NT2/D1 (cell line): ENCODE results near the gene AKAP13.

Source experiments
- DNase-seq: peaks from one replicate; pipeline ENCODE4 v3.0.0-alpha.2; 2011; ENCODE audit warnings: low read depth, low spot score
- H3K27me3 ChIP-seq: 2 replicates; pipeline ENCODE4 v1.6.0; 2011; ENCODE audit warnings: mild to moderate bottlenecking; ENCODE audit not compliant: insufficient read length, insufficient read depth
- H3K36me3 ChIP-seq: 2 replicates; pipeline ENCODE4 v1.6.1; 2011; ENCODE audit warnings: mild to moderate bottlenecking, low read length, mixed read lengths; ENCODE audit not compliant: insufficient read depth, insufficient read length
- H3K4me1 ChIP-seq: 2 replicates; pipeline ENCODE4 v1.5.1; 2011; ENCODE audit not compliant: insufficient read depth, insufficient read length
- H3K4me3 ChIP-seq: 2 replicates; pipeline ENCODE4 v1.5.1; 2011; ENCODE audit warnings: low read depth; ENCODE audit not compliant: insufficient read length
- H3K9ac ChIP-seq: 2 replicates; pipeline ENCODE4 v1.6.0; 2011; ENCODE audit warnings: low read depth; ENCODE audit not compliant: insufficient read length
- H3K9me3 ChIP-seq: 2 replicates; pipeline ENCODE4 v1.5.1; 2011; ENCODE audit warnings: mild to moderate bottlenecking, low read length; ENCODE audit not compliant: insufficient read depth
- SUZ12 ChIP-seq: IDR thresholded peaks from 2 replicates; pipeline ENCODE4 v1.6.1; 2011; ENCODE audit not compliant: insufficient read length, insufficient read depth; ENCODE audit errors: extremely low read depth
- YY1 ChIP-seq: IDR thresholded peaks from 2 replicates; pipeline ENCODE4 v1.6.1; 2011; ENCODE audit not compliant: insufficient read length, insufficient read depth
- ZNF274 ChIP-seq: IDR thresholded peaks from 2 replicates; pipeline ENCODE4 v1.6.1; 2011; ENCODE audit warnings: mild to moderate bottlenecking, low read depth, low read length

Gene AKAP13

DNA sequence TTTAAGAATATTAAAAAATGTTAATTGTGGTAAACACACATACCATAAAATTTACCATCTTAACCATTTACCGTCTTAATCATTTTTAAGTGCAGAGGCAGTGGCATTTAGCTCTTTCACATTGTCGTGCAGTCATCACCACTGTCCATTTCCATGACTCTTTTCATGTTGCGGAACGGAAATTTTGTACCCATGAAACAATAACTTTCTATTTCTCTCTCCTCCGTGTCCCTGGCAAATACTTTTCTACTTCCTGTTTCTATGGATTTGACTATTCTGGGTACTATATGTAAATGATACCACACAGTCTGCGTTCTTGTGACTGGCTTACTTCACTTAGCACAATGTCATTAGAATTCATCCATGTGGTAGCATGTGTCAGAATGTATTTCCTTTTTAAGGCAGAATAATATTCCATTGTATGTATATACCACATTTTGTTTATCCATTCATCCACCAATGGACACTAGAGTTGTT is 27.9 kb downstream of the AKAP13 start:
- DNase-seq, result no peak
- H3K4me1 ChIP-seq, result peaks cover 3% of the 10 kb centered on the region

DNA sequence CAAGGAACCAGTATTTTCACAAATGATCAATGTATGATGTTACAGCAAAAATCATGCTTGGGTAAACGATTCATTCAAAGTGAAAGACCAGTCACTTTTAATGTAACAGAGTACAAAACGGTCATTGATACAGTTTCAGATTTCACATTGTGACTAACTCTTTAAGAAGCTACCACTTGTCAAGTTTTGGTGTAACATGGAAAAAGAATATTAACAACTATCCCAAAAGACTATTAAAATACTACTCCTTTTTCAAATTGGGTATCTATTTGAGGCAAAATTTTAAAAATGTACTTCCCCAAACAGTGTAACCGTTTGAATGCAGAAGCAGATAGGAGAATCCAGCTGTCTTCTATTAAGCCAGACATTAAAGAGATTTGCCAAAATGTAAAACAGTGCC is 31.7 kb downstream of the AKAP13 start:
- H3K27me3 ChIP-seq, result no peaks in the 10 kb centered on the region
- H3K4me1 ChIP-seq, result peaks cover 3% of the 10 kb centered on the region
- H3K36me3 ChIP-seq, result peaks cover 4% of the 10 kb centered on the region
- no peak for TF ChIP-seq YY1
- TF ChIP-seq SUZ12, result no peak
- TF ChIP-seq ZNF274, result no peak
- H3K9ac ChIP-seq, result no peak overlapping the region
- no peak overlapping the region for H3K4me3 ChIP-seq
- no peaks in the 10 kb centered on the region for H3K9me3 ChIP-seq
- DNase-seq, result no peak

More for the DNA sequence above, 27.9 kb downstream of the AKAP13 start:
- no peaks in the 10 kb centered on the region for H3K27me3 ChIP-seq
- H3K9me3 ChIP-seq, result no peaks in the 10 kb centered on the region
- H3K4me3 ChIP-seq, result no peak overlapping the region
- no peak overlapping the region for H3K9ac ChIP-seq
- peaks cover 4% of the 10 kb centered on the region for H3K36me3 ChIP-seq
- TF ChIP-seq SUZ12, result no peak
- no peak for TF ChIP-seq ZNF274
- no peak for TF ChIP-seq YY1

DNA sequence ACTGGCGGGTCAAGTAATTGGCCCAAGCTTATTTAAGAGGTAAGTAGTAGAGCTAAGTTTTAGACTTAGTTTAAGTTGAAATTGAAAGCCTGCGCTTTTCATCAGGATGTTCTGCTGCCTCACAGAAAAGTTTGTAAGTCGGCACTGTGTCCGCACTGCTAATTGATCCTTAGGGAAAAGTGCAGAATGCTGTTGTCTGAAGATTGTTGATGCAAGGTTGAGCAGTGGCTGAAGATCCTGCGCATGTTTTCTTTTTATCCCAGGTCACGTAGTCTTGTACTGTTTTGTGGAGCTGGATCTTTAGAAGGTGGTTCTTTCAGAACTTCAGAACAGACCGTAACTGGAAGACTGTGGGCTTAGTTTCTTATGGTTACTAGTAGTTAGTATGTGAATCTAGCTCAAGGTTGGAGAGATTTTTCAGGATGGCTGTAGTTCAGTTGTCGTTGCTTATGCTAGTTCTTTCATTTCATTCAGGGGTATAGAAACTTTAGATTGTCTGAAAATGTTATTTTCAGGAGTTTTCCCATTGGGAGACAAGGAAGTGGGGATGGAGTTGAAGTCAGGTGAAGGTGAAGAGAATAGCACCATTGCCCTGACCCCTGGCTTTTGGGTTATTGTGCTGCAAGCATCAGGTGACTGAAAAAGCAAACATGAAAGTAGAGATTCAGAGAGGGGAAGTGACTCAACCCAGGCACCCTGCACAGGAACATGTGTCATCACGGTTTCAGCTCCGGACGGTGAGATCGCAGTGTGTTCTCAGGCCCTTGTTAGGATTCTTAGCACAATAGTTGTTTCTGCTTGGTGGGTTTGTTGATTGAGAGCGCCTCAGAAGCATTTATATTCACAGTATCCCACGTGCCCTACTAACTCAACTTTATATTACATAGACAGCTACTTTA is 32.8 kb downstream of the AKAP13 start:
- no peak overlapping the region for H3K9ac ChIP-seq
- H3K9me3 ChIP-seq, result no peaks in the 10 kb centered on the region
- no peak overlapping the region for H3K4me3 ChIP-seq
- H3K36me3 ChIP-seq, result peaks cover 4% of the 10 kb centered on the region
- H3K27me3 ChIP-seq, result no peaks in the 10 kb centered on the region
- H3K4me1 ChIP-seq, result peaks cover 3% of the 10 kb centered on the region
- no peak for DNase-seq
- TF ChIP-seq ZNF274 (no peak), SUZ12 (no peak), YY1 (no peak)

GRCh38 chr15:85414037-85414436 is 33.6 kb downstream of the AKAP13 start:
- no peak overlapping the region for H3K9ac ChIP-seq
- H3K4me1 ChIP-seq, result peaks cover 3% of the 10 kb centered on the region
- DNase-seq, result no peak
- H3K9me3 ChIP-seq, result no peaks in the 10 kb centered on the region
- H3K4me3 ChIP-seq, result no peak overlapping the region
- no peak for TF ChIP-seq YY1
- TF ChIP-seq SUZ12, result no peak
- TF ChIP-seq ZNF274, result no peak
- H3K36me3 ChIP-seq, result peaks cover 4% of the 10 kb centered on the region
- H3K27me3 ChIP-seq, result no peaks in the 10 kb centered on the region

- H3K4me1 ChIP-seq, result peaks cover 3% of the 10 kb centered on the region
- no peak for DNase-seq
- no peak overlapping the region for H3K9ac ChIP-seq
Observed at GRCh38 chr15:85414495-85414894, 34.1 kb downstream of the AKAP13 start.

GRCh38 chr15:85414991-85415390 is 34.6 kb downstream of the AKAP13 start:
- DNase-seq, result no peak
- Histone ChIP-seq H3K9ac (no peak overlapping the region), H3K36me3 (peaks cover 3% of the 10 kb centered on the region), H3K9me3 (no peaks in the 10 kb centered on the region), H3K27me3 (no peaks in the 10 kb centered on the region), H3K4me3 (no peak overlapping the region), H3K4me1 (peaks cover 3% of the 10 kb centered on the region)
- TF ChIP-seq SUZ12, result no peak
- TF ChIP-seq ZNF274, result no peak
- TF ChIP-seq YY1, result no peak

More at GRCh38 chr15:85414495-85414894, 34.1 kb downstream of the AKAP13 start:
- Histone ChIP-seq H3K9me3 (no peaks in the 10 kb centered on the region), H3K36me3 (peaks cover 4% of the 10 kb centered on the region), H3K27me3 (no peaks in the 10 kb centered on the region), H3K4me3 (no peak overlapping the region)
- TF ChIP-seq YY1, result no peak
- TF ChIP-seq ZNF274, result no peak
- no peak for TF ChIP-seq SUZ12

DNA sequence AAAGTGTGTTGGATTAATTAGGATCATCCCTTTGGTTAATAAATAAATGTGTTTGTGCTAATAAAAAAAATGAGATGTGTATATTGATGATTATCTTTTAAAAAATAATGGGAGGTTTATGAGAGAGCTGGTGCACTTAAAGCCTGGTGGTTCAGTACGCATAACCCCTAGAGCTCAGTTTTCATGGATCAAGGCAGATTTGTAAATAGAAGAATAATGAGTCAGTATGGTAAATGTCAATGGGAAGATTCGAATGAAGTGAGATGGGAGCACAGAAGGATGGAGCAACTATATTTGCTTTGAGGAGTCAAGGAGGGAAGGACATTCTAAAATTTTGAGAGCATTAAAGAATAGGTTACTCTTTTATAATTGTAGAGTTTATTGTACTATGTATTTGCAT is 35.4 kb downstream of the AKAP13 start:
- H3K27me3 ChIP-seq, result no peaks in the 10 kb centered on the region
- DNase-seq, result no peak
- no peaks in the 10 kb centered on the region for H3K9me3 ChIP-seq
- H3K4me1 ChIP-seq, result peaks cover 3% of the 10 kb centered on the region
- H3K4me3 ChIP-seq, result no peak overlapping the region
- no peak for TF ChIP-seq YY1
- TF ChIP-seq ZNF274, result no peak
- TF ChIP-seq SUZ12, result no peak
- no peaks in the 10 kb centered on the region for H3K36me3 ChIP-seq
- no peak overlapping the region for H3K9ac ChIP-seq
